Stimulated activated CD8-positive, alpha-beta memory T cell treated with anti-CD3 and anti-CD28 coated beads, Interleukin-12 subunit alpha, Interleukin-12 subunit beta, amount 100 ng/mL, for 24 hours (primary cell): ENCODE data around the gene GADD45G.

Experiments
- DNase-seq: peaks from one replicate; pipeline ENCODE4 v3.0.0-alpha.2; 2020; ENCODE audit errors: extremely low read depth

GADD45G gene

GRCh38 chr9:89592963-89593726 is 11.7 kb upstream of the GADD45G start:
- DNase-seq: no peak

- DNase-seq: no peak
These were observed 10.9 kb upstream of the GADD45G start for GRCh38 chr9:89593727-89594427.

GRCh38 chr9:89594811-89595550 is 9.8 kb upstream of the GADD45G start:
- no peak for DNase-seq

- DNase-seq: no peak
These were observed 9.2 kb upstream of the GADD45G start for GRCh38 chr9:89595646-89596045.

- DNase-seq: no peak
These were observed 7.8 kb upstream of the GADD45G start for GRCh38 chr9:89596937-89597555.

GRCh38 chr9:89597711-89598362 is 7.0 kb upstream of the GADD45G start:
- no peak for DNase-seq

- no peak for DNase-seq
These were observed 6.5 kb upstream of the GADD45G start for GRCh38 chr9:89598363-89598713.

GRCh38 chr9:89598926-89599325 is 5.9 kb upstream of the GADD45G start:
- no peak for DNase-seq

GRCh38 chr9:89600831-89601230 is 4.0 kb upstream of the GADD45G start:
- no peak for DNase-seq

- no peak for DNase-seq
These were observed 3.5 kb upstream of the GADD45G start for GRCh38 chr9:89601306-89601705.

- no peak for DNase-seq
These were observed 2.8 kb upstream of the GADD45G start for GRCh38 chr9:89601856-89602562.

GRCh38 chr9:89602978-89603766 is 1.6 kb upstream of the GADD45G start:
- peak; percentile 67 for DNase-seq

- no peak for DNase-seq
These were observed 796 bp upstream of the GADD45G start for GRCh38 chr9:89603767-89604665.

GRCh38 chr9:89605465-89606048 is 745 bp downstream of the GADD45G start:
- DNase-seq: no peak

- DNase-seq: no peak
These were observed 1.3 kb downstream of the GADD45G start for GRCh38 chr9:89606049-89606623.

GRCh38 chr9:89606624-89607311 is 2.0 kb downstream of the GADD45G start:
- DNase-seq: no peak

GRCh38 chr9:89608641-89609335 is 4.0 kb downstream of the GADD45G start:
- no peak for DNase-seq
